ENCODE measurements around the gene NOTUM.

The NOTUM gene

DNA sequence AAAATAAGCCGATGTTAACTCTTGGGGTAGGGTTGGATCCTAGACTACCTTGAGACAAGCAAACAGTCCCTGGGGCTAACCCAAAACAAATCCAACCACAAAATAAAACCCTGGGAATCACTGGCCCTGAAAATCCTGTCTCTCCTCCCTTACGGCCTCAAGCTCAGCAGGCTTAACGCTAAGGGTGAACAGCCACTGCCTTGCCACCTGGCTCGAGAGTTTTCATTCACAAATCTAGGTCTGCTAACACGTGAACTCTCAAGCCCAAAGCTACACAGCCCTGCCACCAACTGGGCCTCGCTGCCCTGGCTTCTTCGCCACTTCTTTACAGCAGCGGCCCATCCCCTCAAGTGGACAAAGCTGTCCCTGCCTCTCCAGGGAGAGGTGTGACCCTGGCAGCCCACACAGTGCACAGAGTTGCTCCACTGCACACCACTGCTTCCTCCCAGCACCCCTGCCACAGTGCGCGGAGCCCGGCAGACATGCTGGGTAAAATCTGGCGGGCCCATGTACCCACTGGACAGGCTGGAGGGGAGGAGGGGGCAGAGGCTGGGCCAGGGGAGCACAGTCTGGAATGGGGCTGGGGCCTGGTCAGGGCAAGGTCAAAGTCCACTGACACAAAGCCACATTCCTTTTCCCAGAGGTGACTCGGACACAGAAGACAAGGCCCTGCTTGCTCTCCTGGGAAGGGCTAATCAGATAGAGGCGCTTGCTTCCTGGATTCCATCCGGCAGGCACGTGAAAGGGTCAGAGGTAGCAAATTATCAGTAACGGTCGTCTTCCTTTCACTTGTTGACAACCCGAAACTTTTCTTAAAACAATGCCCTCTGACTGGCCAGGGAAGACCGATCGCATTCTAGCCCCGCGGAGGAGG is 50.8 kb downstream of the NOTUM start:
- DNase-seq (ENCODE audit: low spot score), result no peak

DNA sequence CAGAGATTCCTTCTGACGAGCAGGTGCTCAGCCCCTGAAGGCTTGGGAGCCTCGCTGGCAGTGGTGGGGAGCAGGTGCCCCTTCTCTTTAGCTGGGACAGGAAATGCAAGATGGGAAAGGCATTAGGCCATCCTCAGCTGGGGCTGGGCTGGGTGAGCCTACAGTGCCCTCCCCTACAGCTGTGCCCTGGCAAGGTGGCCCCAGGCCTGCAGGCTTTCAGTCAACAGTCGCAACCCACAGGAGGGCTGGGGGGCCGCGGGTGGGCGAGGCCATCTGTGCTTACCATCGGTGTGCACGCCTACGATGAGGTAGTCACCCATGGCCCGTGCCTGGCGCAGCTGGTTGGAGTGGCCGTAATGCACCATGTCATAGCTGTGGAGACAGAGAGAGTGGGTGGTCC is 51.8 kb downstream of the NOTUM start:
- no peak for DNase-seq (ENCODE audit: low spot score)

DNA sequence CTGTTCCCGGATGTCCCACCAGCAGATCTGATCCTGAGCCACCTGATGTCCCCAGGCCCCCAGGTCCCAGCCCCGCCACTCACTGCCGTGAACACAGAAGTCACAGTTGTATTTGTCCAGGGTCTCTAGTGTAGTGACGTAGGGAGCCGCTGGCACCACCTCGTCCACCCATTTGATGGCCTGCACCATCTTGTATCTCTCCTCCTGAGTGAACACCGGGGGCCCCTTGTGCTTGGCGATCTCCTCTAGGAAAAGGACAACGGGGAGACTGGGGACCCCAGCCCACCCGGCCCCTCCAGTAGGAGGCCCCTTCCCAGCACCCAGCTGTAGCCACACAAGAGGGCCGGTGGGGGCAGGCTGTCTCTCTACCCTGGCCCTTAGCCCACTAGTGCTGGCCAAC is 52.2 kb downstream of the NOTUM start:
- DNase-seq (ENCODE audit: low spot score), result no peak

DNA sequence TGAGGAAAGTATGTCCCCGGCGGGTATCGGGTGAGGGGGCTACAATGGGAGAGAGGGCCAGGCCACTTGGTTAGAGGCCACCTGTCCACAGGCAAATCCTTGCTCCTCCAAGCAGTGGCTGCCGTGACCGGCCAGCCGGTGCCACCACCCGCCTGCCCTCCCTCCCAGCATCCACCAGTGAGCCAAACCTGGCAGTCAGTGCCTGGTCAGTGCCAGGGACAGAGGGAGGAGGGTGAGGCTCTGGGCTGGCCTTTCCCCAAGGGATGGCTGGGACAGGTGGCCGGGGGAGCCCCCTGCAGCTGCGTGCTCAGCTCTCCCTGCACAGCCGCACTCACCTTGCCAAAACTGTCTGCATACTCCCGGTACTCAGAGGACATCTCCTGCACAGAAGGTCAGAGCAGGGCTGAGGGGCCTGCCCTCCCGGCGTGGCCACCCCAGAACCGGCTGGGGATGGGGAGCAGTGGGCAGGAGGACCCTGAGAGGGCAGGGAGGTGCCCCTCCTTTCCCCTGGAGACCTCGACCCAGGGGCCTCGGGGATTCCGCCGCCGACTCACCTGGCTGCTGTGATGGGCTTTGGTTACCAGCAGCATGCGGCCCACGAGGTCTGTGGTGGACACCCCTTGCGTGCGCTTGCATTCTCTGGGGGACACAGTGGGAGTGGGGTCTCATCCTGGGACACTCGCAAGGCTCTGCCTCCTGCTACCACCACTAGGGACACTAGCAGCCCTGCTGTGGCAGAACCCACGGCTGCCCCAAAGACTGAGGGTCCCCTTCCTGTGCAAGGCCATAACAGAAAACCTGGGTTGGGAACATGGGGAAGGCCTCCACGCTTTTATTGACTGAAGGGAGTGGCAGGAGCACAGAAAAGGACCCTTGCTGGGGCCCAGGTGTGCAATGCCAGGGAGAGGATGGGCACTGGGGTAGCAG is 53.5 kb downstream of the NOTUM start:
- DNase-seq (ENCODE audit: low spot score), result no peak

DNA sequence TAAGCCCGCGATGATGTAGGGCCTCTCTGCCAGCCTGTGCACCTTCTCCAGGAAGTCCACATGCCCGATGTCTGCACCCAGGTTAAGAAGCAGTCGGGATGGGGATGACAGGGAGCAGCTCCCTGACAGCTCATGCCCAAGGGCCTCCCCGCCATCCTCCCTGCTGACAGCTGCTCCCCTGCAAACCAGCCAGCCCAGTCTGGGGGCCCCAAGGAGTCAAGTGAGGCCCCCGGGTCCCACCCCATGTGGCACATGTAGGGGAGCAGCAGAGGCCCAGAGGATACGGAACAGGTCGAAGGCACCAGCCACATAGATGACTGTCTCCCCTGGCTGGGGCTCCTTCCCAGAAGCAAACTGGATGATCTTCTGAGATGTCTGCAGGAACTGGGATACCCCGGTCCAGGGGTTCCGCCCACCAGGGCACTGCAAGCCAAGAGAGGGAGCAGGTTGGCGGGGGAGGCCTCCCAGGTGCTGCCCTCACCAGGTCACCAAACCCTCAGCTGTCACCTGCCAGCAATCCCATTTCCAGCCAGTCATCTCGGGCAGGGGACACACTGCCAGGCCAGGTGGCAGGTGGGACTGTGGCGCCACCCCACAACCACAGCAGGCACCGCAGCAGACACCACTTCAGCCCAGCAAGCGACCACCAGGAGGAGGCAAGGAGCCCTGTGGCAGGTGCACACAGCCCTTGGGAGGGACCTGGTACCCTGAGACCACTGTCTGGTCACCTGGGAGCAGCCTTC is 54.3 kb downstream of the NOTUM start:
- DNase-seq (ENCODE audit: low spot score), result no peak

DNA sequence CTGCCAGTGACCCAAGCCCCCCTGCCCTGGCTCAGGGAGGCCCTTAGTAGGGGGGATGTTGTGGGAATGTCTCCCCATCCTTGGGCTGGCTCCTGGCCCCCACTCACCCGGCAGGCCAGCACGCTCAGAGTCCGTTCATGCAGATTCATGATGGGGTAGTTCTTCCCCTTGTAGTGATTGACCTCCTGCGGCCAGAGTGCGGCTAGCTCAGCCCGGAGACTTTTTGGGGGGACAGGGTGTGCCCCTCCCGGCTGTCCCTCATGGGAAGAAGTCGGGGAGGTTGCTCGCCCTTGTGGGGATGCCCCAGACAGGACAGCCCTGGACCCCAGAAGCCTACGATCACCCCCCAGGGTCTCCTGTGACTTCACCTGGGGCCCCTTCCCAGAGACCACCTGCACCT is 55.0 kb downstream of the NOTUM start:
- DNase-seq (ENCODE audit: low spot score), result no peak

DNA sequence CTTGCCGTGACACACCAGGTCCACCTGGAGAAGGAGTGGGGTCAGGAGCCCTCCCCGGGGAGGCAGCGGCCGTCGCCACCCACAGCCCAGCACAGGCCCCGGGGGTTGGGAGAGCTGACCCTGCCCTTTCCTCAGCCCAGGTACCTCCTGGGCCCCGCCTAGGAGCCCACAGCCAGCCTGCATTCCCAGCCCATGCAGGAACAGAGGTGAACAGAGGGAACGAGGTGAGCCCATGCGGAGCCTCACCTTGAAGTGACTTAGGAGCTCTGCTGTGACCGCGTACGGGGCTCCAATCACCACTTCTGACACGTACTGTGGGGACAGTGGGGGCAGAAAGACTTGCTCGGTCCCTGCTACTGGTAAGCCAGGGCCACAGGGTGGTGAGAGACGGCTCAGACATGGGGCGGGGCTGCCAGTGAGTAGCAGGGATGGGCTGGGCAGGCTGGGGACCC is 55.5 kb downstream of the NOTUM start:
- no peak for DNase-seq (ENCODE audit: low spot score)

DNA sequence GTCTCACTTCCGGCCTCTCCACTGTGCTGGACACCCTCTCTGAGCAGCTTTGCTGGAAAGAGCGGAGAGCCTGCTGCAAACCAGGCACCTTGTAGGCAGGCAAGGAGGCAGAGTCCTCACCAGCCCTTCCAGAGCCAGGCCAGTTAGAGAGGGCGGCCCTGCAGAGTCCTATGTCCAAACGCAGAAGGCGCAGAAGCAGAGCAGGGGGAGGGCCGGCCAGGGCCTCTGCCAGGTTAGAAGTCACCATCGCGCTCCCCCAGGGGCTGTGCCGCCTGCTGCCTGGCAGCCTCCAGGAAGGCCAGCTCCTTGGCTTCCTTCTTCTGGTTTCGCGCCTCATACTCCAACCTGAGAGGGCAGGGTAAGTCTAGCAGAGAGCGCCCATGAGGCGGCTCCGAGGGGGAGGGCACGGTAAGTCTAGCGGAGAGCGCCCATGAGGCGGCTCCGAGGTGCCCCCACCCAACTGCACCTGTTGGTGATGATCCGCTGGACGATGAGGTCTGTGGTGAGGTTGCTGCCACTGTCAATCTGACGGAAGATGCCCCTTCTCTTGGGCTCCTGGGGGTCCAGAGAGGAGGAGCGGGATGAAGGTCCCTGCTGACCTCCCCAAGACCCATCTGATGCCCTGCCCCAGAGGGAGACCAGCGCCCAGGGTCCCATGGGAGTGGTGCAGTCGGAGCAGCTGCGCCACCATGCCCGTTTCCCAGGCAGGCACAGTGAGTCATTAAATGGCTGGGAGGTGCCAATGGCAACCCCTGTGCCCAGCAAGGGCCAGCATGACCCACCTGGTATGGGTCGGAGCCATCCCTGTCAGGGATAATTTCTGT is 56.2 kb downstream of the NOTUM start:
- no peak for DNase-seq (ENCODE audit: low spot score)

DNA sequence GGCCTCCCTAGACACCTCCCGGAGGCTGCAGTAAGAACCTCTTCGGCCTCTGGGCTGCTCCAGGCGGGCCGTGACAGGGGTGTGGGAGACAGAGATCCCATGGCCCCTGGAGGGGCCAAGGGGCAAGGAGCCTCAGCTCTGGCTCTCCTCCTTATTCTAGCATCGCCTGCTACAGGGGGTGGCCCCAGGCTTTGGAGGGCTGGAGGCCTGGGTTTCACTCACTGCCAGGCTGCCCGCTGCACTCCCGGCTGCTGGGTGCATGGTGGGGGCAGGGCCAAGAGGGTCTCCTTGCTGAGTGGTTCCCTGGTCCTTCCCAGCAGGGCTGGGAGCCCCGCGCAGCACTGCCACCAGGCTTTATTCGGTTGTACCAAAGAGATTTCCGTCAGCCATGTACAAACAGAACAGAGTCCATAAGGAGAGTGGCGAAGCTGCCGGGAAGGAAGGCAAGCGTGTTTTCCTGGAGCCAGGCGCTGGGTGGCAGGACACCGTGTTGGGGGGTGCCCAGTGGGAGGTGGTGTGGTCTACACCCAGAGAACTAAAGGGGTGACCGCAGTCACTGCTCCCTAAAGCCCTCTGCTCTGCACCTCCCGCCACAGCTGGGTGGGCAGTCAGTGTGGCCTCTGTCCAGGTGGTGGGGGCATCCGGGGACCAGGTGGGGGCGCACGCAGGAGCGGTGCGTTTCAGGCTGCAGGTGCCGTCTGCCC is 56.9 kb downstream of the NOTUM start:
- DNase-seq (ENCODE audit: low spot score), result no peak

DNA sequence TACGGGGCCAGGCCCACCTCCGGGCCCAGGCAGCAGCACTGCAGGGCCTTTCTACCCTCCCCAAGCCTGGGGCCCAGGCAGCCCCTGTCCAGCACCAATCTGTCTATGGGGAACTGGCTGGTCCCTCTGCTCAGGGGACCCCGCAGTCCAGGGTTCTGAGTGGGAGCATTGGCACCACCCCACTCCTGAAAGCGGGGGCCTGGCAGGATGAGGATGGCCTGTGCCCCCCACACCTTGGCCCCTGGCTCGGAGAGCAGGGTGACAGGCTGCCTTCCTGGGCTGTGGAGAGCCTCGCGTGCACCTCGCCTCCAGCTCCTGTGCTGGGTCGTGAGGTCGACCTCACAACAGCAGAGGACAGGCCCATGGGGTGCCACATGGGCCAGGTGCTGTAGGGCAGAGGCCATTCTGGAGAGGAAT is 57.6 kb downstream of the NOTUM start:
- DNase-seq (ENCODE audit: low spot score), result no peak

DNA sequence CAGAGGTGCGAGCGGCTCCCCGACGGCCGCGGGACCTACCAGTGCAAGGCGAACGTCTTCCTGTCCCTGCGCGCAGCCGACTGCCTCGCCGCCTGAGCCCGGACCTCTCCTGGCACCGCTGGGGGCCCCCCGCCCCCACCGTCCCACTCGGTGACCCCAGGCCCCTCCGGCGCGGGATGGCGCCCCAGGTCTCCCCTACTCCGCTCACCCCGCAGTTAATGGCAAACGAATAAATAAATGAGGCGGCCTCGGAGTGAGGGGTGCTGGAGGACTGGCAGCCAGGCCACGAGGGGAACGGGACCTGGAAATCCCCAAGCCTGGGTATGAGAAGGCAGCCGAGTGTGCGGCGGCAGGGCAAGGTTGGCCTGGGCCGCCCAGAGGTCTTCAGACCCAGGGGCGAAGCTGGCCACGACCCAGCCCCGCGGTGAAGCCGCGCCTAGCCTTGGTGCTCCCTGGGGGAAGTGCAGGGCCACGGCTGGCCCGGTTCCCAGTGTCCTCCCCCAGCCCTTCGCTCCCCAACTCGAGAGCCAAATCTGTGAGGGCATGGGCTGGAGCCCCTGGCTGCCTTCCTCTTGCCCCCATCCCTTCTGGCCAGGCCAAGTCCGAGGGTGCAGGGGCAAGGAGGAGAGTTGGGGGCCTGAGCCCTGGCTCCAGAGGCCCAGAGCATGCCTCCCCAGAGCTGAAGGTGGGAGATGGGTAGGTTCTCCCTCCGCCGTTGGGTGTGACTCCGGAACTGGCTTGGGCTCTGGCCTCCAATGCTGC is 58.2 kb downstream of the NOTUM start:
- DNase-seq (ENCODE audit: low spot score), result no peak
